ENCODE results near the gene EIF4EBP2. TPM values are rescaled to one million over a fixed set of nuclear protein-coding genes. Genes with fewer than 3 reads are reported as not detected.

Gene EIF4EBP2
- polyA plus RNA-seq, 2 of the 4 experiments (the other 2 are of a cell fraction), result 13.0 to 15.4 TPM

- Histone ChIP-seq H3K4me3 (no peak overlapping the region), H3K4me1 (no peaks in the 10 kb centered on the region), H3K27ac (no peak overlapping the region), H3K9me3 (no peaks in the 10 kb centered on the region), H3K4me2 (no peak overlapping the region)
- ChIA-PET POLR2A (interaction anchor here (1.5 kb wide), 1 partner anchor 28 kb away, joined by 3 read pairs; the partner anchor contains the start of gene EIF4EBP2), CTCF (interaction anchor here (1.1 to 1.6 kb wide), 3 partner anchors 10 to 29 kb away, joined by 3 to 8 read pairs (median 4); no protein-coding TSS in a partner anchor)
- ATAC-seq, result no peak
- WGBS (ENCODE audit: missing lambda C conversion rate), result 91% methylated on average over 4 of the region's 4 CpGs
- no peak for DNase-seq (ENCODE audit: low read depth in 1 of 2, low spot score in 1 of 2)
- TF ChIP-seq FOSB (CRISPR knock-in tag; IDR thresholded peaks at IDR 0.05) (no peak), ZFP36 (IDR thresholded peaks at IDR 0.05; ENCODE audit: borderline replicate concordance, partially characterized antibody) (no peak)
- FAIRE-seq, result no peak
Measured at GRCh38 chr10:70432101-70432500, 28.2 kb downstream of the EIF4EBP2 start.

GRCh38 chr10:70432561-70433263 lies 28.8 kb downstream of the EIF4EBP2 start:
- POLR2A ChIA-PET, result no interaction called here

GRCh38 chr10:70433581-70434280 lies 29.8 kb downstream of the EIF4EBP2 start:
- POLR2A ChIA-PET, result no interaction called here
- WGBS (ENCODE audit: missing lambda C conversion rate), result 89% methylated on average over 9 of the region's 9 CpGs
- no peak for ATAC-seq

More at GRCh38 chr10:70432561-70433263, 28.8 kb downstream of the EIF4EBP2 start:
- no peaks in the 10 kb centered on the region for H3K9me3 ChIP-seq
- FAIRE-seq (no peak), ATAC-seq (no peak), DNase-seq (ENCODE audit: low read depth in 1 of 2, low spot score in 1 of 2) (no peak)
- no peak overlapping the region for H3K27ac ChIP-seq
- no peak overlapping the region for H3K4me2 ChIP-seq
- CTCF ChIA-PET, result interaction anchor here (1.1 to 1.6 kb wide), 4 partner anchors 9 to 29 kb away, joined by 3 to 8 read pairs (median 4); no protein-coding TSS in a partner anchor
- no peaks in the 10 kb centered on the region for H3K4me1 ChIP-seq
- TF ChIP-seq MYC (IDR thresholded peaks at IDR 0.05; ENCODE audit: borderline replicate concordance, low read length), result no peak
- no peak for TF ChIP-seq POLR2AphosphoS2 (conservative IDR thresholded peaks at IDR 0.05; ENCODE audit: low read length)
- no peak for TF ChIP-seq RNF2 (IDR thresholded peaks at IDR 0.05; ENCODE audit: borderline replicate concordance, low read depth)
- TF ChIP-seq HOXB13 (CRISPR knock-in tag; IDR thresholded peaks at IDR 0.05; ENCODE audit: low read depth), result no peak
- no peak for TF ChIP-seq NR3C1 (IDR thresholded peaks at IDR 0.05)
- TF ChIP-seq BHLHE40 (IDR thresholded peaks at IDR 0.05; ENCODE audit: low read depth, low read length), result no peak
- TF ChIP-seq POLR2A (IDR thresholded peaks at IDR 0.05; ENCODE audit: low read length), result no peak
- no peak for TF ChIP-seq CTCF (IDR thresholded peaks at IDR 0.05)
- TF ChIP-seq ZNF302 (CRISPR knock-in tag; IDR thresholded peaks at IDR 0.05), result no peak
- TF ChIP-seq HDAC2 (IDR thresholded peaks at IDR 0.05), result no peak
- TF ChIP-seq MAFK (IDR thresholded peaks at IDR 0.05; ENCODE audit: partially characterized antibody), result no peak
- no peak overlapping the region for H3K4me3 ChIP-seq
- WGBS (ENCODE audit: missing lambda C conversion rate), result 82% methylated on average over 6 of the region's 6 CpGs

More at GRCh38 chr10:70433581-70434280, 29.8 kb downstream of the EIF4EBP2 start:
- Histone ChIP-seq H3K4me2 (no peak overlapping the region), H3K4me1 (no peaks in the 10 kb centered on the region), H3K27ac (no peak overlapping the region), H3K4me3 (no peak overlapping the region), H3K9me3 (no peaks in the 10 kb centered on the region)
- no peak for FAIRE-seq
- DNase-seq (ENCODE audit: low read depth in 1 of 2, low spot score in 1 of 2), result no peak
- CTCF ChIA-PET, result interaction anchor here (1.1 kb wide), 1 partner anchor 27 kb away, joined by 3 read pairs; no protein-coding TSS in a partner anchor
- no peak for TF ChIP-seq CBX8 (IDR thresholded peaks at IDR 0.05)
- TF ChIP-seq PHF8 (IDR thresholded peaks at IDR 0.05; ENCODE audit: borderline replicate concordance, low read depth), result no peak
- no peak for TF ChIP-seq KDM1A (IDR thresholded peaks at IDR 0.05; ENCODE audit: low read depth)
- TF ChIP-seq GATA3 (IDR thresholded peaks at IDR 0.05; ENCODE audit: borderline replicate concordance), result no peak
- TF ChIP-seq SMC3 (IDR thresholded peaks at IDR 0.05), result no peak
- TF ChIP-seq KDM5A (IDR thresholded peaks at IDR 0.05), result no peak
- TF ChIP-seq BCL3 (IDR thresholded peaks at IDR 0.05), result no peak
